ENCODE results near the gene DPP8.
A peak's percentile ranks its signal among the peaks of the same experiment; 100 is the strongest.

Gene DPP8

DNA sequence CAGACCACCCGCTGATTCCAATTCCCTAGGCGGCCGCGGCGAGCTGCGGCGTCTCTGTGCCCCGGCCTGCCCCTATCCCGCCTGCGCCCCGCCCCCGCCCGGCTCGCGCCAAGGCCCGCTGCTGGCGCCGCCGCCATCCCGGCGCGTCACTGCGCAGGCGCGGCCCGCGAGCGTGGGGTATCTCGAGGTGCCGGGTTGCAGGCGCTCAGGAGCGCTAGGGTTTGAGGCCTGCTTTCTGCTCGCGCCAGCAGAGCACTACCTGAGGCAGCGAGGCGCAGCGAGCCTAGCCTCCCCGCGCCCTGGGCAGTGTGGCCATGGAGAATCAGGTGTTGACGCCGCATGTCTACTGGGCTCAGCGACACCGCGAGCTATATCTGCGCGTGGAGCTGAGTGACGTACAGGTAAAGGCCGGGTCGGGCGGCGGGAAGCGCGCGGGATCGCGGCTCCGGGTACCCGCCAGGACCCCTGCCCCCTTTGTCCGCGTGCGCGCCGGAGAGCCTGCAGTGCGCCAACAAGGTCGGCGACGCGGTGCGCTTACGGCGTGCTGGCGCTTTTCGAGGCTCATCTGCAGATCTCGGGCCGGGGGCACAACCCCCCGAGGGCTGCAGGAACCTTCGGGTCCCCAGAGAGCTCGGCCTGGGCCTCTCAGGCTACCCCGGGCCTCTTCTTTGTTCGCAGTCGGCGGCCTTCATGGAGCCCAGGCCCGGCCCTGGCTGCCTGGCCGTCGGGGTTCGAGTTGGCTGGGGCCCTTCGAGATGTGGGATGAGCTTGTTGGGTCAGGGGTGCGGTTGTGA is 13.0 kb upstream of the DPP8 start, which contains the start of gene HACD3:
Gene HACD3 (plus strand): TSS at position 146 of the 794 bp plus-strand sequence. CDS start 169 bp downstream, at position 315.
- Histone ChIP-seq H3K4me2 (ENCODE audit: low read length) (peak within 1 kb of the TSS; percentile 95), H3K27me3 (ENCODE audit: insufficient read depth, low read length) (no peaks in the 10 kb centered on the region), H3K4me1 (ENCODE audit: insufficient read depth, low read length, severe bottlenecking) (peaks cover 33% of the 10 kb centered on the region), H3K9me3 (ENCODE audit: low read length) (no peaks in the 10 kb centered on the region), H4K20me1 (ENCODE audit: insufficient read depth, low read length) (no peaks in the 10 kb centered on the region), H3K9ac (ENCODE audit: low read length) (peak within 1 kb of the TSS; percentile 85), H3K36me3 (ENCODE audit: insufficient read depth, low read length) (peaks cover 3% of the 10 kb centered on the region; the same call in 1 of the 2 replicates), H3K9me2 (ENCODE audit: low read depth, low read length) (no peaks in the 10 kb centered on the region), H3K27ac (ENCODE audit: low read depth, low read length, poor library complexity, severe bottlenecking) (peak within 1 kb of the TSS; percentile 49), H2AFZ (ENCODE audit: low read length) (peak within 1 kb of the TSS; percentile 98), H3K4me3 (ENCODE audit: low read depth, low read length, poor library complexity, severe bottlenecking) (peak within 1 kb of the TSS; percentile 86), H3F3A (ENCODE audit: insufficient read depth, low read length) (no peaks in the 10 kb centered on the region), H3K79me2 (ENCODE audit: insufficient read depth, low read length) (peaks cover 54% of the 10 kb centered on the region)
- no peak for TF ChIP-seq EZH2 (IDR thresholded peaks at IDR 0.05; ENCODE audit: borderline replicate concordance, low read length)
- TF ChIP-seq, protein P1, sequence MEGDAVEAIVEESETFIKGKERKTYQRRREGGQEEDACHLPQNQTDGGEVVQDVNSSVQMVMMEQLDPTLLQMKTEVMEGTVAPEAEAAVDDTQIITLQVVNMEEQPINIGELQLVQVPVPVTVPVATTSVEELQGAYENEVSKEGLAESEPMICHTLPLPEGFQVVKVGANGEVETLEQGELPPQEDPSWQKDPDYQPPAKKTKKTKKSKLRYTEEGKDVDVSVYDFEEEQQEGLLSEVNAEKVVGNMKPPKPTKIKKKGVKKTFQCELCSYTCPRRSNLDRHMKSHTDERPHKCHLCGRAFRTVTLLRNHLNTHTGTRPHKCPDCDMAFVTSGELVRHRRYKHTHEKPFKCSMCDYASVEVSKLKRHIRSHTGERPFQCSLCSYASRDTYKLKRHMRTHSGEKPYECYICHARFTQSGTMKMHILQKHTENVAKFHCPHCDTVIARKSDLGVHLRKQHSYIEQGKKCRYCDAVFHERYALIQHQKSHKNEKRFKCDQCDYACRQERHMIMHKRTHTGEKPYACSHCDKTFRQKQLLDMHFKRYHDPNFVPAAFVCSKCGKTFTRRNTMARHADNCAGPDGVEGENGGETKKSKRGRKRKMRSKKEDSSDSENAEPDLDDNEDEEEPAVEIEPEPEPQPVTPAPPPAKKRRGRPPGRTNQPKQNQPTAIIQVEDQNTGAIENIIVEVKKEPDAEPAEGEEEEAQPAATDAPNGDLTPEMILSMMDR (IDR thresholded peaks at IDR 0.05; ENCODE audit: low read length) = no peak

DNA sequence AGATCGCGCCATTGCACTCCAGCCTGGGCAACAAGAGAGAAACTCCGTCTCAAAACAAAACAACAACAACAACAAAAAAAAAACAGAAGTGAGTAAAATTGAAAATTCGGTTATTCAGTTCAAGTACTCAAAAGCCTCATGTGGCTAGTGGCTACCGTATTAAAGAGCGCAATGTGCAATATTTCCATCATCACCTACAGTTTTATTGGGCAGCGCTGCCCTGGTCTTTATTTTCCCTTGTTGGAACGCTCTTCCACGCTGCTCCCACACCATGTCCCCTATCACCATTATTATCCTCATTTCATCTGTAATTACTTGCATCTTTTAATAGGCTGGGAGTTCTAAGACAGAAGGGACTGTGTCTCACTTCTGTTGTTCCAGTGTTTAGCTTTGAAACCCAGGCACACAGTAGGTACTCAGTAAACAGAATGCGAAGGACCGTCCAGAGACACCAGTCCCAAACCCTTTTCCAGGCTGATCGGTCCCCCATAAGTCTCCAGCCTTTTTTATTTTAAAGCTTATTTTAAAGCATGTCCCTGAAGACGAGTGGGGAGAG is 12.4 kb upstream of the DPP8 start:
- H3K36me3 ChIP-seq (ENCODE audit: insufficient read depth, low read length) = peaks cover 3% of the 10 kb centered on the region; the same call in 1 of the 2 replicates
- H3K4me2 ChIP-seq (ENCODE audit: low read length) = peak overlapping the region; percentile 95
- no peaks in the 10 kb centered on the region for H3K27me3 ChIP-seq (ENCODE audit: insufficient read depth, low read length)
- H3K9ac ChIP-seq (ENCODE audit: low read length) = peak overlapping the region; percentile 85
- TF ChIP-seq EZH2 (IDR thresholded peaks at IDR 0.05; ENCODE audit: borderline replicate concordance, low read length) = no peak
- TF ChIP-seq, protein P1 (IDR thresholded peaks at IDR 0.05; ENCODE audit: low read length) = no peak
- H2AFZ ChIP-seq (ENCODE audit: low read length) = peak overlapping the region; percentile 98
- peak overlapping the region; percentile 86 for H3K4me3 ChIP-seq (ENCODE audit: low read depth, low read length, poor library complexity, severe bottlenecking)
- no peaks in the 10 kb centered on the region for H3K9me2 ChIP-seq (ENCODE audit: low read depth, low read length)
- H3K79me2 ChIP-seq (ENCODE audit: insufficient read depth, low read length) = peaks cover 48% of the 10 kb centered on the region
- no peak overlapping the region for H3K27ac ChIP-seq (ENCODE audit: low read depth, low read length, poor library complexity, severe bottlenecking)
- H3K4me1 ChIP-seq (ENCODE audit: insufficient read depth, low read length, severe bottlenecking) = peaks cover 33% of the 10 kb centered on the region
- H4K20me1 ChIP-seq (ENCODE audit: insufficient read depth, low read length) = no peaks in the 10 kb centered on the region
- H3K9me3 ChIP-seq (ENCODE audit: low read length) = no peaks in the 10 kb centered on the region
- no peaks in the 10 kb centered on the region for H3F3A ChIP-seq (ENCODE audit: insufficient read depth, low read length)

DNA sequence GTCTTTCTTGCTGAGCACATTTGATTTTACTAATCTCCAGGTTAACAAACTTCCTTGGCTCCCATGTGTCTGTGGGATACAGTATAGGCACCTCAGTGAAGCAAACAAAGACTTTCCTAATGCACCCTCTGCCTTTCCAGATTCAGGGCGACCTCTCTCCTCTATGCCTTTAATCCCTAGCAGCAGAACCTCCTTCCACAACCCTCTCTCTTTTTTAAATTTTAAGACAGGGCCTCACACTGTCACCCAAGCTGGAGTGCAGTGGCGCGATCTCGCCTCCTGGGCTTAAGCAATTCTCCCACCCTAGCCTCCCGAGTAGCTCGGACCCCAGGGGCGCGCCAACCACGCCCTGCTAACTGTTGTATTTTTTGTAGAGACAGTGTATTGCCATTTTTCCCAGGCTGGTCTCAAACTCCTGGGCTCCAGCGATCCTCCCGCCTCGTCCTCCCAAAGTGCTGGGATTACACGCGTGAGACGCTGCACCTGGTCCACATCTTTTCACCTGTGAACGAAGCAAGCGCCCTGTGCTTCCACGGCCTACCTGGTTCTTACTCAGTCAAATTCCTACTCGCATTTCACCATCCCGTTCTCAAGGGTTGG is 11.1 kb upstream of the DPP8 start:
- H3K36me3 ChIP-seq (ENCODE audit: insufficient read depth, low read length) = no peaks in the 10 kb centered on the region; the same call in 1 of the 2 replicates
- H3F3A ChIP-seq (ENCODE audit: insufficient read depth, low read length) = no peaks in the 10 kb centered on the region
- H3K4me3 ChIP-seq (ENCODE audit: low read depth, low read length, poor library complexity, severe bottlenecking) = no peak overlapping the region
- H4K20me1 ChIP-seq (ENCODE audit: insufficient read depth, low read length) = no peaks in the 10 kb centered on the region
- peaks cover 35% of the 10 kb centered on the region for H3K79me2 ChIP-seq (ENCODE audit: insufficient read depth, low read length)
- peaks cover 31% of the 10 kb centered on the region for H3K4me1 ChIP-seq (ENCODE audit: insufficient read depth, low read length, severe bottlenecking)
- H3K27me3 ChIP-seq (ENCODE audit: insufficient read depth, low read length) = no peaks in the 10 kb centered on the region
- H2AFZ ChIP-seq (ENCODE audit: low read length) = no peak overlapping the region
- no peak overlapping the region for H3K27ac ChIP-seq (ENCODE audit: low read depth, low read length, poor library complexity, severe bottlenecking)
- no peak overlapping the region for H3K4me2 ChIP-seq (ENCODE audit: low read length)
- no peaks in the 10 kb centered on the region for H3K9me2 ChIP-seq (ENCODE audit: low read depth, low read length)
- no peaks in the 10 kb centered on the region for H3K9me3 ChIP-seq (ENCODE audit: low read length)
- no peak overlapping the region for H3K9ac ChIP-seq (ENCODE audit: low read length)
- TF ChIP-seq, protein P1 (IDR thresholded peaks at IDR 0.05; ENCODE audit: low read length) = no peak
- no peak for TF ChIP-seq EZH2 (IDR thresholded peaks at IDR 0.05; ENCODE audit: borderline replicate concordance, low read length)

All from OCI-LY1 (cell line).